ENCODE results near the gene SPRR1B.
"Not testable (repeated sequence)": the region's sequence is repeated elsewhere in the genome, so short reads cannot be mapped to it uniquely, and the experiment has no call there.

The SPRR1B gene, protein sequence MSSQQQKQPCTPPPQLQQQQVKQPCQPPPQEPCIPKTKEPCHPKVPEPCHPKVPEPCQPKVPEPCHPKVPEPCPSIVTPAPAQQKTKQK

DNA sequence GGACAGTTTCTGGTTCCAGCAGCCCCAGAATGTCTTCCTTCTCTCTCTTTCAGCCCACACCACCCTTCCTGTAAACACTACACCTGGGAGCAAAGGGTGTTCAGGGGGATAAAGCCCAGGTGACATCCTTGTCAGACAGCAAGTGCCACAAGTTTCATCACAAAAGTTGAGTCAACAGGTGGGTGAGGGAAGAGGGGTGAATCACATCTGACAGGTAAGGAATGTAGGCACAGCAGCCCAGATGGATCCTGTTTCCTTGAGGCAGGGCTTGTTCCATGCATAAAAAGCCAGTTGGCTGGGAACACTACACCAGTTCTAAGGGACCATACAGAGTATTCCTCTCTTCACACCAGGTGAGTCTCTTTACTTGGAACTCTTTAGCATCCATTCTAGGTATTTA is at the start of gene SPRR1B:
Gene SPRR1B (plus strand): TSS at position 309 of the 400 bp plus-strand sequence. CDS start 1,143 bp downstream, outside the sequence.
- no peak for DNase-seq

DNA sequence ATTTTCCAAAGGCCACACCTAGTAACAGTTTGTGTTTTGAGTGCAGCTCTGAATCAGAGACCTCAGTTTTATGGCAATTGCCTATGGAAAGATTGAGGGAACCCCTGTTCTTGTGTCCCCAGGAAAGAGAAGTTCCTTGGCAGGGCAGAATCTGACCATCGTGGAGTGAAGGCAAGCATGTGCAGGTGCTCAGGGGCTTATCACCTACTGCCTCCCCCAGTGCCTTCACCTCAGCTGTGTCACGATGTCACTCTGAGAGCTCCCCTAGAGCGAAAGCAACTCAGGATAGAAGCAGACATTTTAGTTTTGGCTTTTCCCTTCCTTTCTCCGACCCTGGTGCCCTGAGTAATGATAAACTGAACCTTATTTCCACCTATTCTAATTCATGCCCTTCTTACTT is 48.9 kb upstream of the SPRR1B start:
- DNase-seq, result no peak

DNA sequence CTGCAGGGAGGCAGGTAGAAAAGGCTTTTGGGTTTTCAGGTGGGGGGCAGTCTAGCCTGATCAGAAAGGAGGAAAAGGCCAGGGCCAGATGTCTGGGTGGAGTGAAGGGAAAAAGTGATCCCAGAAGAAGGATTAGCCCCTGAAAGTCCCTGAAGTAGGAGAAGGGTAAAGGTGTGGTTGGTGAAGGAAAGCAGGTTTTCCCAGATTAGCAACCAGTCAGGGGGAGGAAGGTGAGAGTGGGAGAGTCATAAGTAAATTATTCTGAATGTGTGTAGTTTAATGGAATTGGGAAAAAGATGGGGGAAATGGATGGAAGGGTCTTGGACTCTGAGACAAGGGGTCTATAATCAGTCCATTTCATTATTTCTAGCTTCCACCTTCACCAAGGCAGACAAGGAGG is 47.8 kb upstream of the SPRR1B start:
- no peak for DNase-seq

DNA sequence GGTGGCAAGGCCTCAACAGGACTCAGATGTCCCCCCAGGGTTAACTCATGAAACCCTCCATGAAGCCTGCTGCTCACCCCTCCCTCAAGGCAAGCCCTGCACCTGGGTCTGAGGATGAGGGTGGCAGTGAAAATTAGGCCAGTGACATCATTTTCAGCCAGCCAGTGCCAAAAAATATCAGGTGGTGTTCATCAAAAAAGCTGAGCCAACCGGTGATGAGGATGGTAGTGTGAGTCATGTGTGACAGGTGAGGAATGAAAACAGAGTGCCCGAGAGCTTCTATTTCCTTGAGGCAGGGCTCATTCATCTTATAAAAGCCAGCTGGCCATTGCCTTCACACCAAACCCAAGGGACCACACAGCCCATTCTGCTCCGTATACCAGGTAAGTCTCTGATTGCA is 47.3 kb upstream of the SPRR1B start, which contains the start of gene SPRR1A:
Gene SPRR1A (plus strand): TSS at position 339 of the 400 bp plus-strand sequence. CDS start 1,150 bp downstream, outside the sequence.
- DNase-seq, result no peak

DNA sequence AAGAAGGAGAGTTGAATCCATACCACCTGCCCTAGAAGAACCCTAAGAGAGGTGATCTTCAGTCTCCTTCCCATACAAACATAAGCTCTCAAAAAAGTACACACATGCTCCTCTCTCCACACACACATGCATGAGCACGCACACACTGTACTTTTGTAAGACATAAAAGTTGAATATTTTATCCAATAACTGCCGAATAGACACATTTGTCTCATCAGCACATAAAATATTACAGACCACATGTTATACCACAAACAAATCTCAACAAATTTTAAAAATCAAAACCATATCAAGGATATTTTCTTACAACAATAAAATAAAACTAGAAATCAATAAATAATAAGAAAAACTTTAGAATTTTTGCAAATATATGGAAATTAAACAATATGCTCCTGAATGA is 44.4 kb upstream of the SPRR1B start:
- DNase-seq, result no peak

DNA sequence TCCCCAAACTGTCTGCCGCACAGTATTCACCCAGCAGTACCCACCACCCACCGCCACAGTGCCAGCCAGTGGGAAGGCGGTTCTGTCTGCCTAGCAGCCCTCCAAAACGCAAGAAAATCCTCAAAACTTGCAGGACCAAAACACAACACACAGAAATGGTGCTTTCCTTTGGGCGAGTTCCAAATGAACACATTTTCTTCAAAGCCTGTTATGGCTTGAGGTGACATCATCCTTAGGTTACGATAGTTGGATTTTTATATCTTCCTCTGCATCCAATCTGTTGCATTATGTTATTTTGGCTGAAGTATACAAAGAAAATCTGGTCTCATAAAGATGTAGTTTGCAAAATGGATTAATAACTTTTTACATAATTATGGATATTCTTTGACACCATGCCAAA is 37.8 kb upstream of the SPRR1B start:
- DNase-seq, result no peak

DNA sequence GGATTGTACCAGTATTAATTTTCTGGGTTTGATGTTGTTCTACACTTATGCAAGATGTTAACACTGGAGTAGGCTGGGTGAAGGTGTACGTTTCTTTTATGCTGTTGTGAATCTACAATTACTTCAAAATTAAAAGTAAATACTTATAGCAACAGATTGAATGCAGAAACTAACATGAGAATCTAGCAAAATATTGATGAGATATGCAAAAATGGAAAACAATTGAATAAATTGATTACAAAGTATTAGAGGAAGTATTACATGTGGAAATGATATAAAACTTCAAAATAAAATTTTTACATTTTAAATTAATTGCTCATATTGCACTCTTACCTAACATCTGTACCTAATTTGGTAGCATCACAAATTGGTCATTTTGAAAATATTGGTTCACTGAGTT is 35.2 kb upstream of the SPRR1B start:
- no peak for DNase-seq

DNA sequence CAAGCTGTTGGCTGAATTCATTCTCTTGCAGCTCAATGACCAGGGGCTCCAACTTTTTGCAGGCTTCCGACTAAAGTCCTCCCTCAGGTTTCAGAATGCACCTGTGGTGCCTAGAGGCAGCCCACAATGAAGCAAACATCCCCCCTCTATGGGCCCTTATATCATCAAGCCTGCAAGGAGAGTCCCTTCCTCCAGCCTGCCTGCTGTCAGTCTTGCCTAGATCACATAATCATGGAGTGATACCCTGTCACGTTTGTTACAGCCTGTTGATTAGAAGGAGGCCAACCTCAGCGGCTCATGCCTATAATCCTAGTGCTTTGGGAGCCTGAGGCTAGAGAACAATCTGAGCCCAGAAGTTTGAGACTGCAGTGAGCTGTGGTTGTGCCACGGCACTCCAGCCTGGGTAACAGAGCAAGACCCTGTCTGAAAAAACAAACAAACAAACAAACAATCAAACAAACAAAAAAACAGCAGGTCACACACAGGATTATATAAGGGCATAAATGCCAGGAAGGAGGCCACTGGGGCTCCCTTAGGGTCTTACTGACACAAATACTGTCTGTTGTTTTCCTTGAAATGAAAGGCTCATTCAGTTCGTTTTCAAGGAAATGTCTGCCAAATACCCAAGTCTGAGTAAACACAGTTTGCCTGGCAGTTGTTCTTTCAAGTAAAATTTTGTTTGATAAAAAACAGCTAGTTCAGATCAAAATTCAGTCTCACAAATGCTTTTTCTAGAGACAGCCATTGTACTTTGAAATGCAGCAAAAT is 34.2 kb upstream of the SPRR1B start:
- DNase-seq, result no peak

DNA sequence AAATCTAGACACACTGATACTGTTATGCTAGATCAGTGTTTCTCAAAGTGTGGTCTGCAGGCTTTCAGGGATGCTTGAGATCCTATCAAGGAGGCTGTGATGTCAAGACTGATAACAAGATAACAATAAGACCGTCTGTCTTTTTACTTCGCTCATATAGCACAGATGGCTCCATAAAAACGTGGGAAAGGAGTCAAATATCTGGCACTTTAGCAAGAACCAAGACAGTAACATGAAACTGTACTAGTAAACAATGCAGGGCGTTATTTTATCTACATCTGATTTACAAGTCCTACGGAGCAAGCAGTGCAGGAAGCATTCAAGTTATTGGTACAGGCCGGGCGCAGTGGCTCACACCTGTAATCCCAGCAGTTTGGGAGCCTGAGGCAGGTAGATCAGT is 33.1 kb upstream of the SPRR1B start:
- DNase-seq, result no peak

DNA sequence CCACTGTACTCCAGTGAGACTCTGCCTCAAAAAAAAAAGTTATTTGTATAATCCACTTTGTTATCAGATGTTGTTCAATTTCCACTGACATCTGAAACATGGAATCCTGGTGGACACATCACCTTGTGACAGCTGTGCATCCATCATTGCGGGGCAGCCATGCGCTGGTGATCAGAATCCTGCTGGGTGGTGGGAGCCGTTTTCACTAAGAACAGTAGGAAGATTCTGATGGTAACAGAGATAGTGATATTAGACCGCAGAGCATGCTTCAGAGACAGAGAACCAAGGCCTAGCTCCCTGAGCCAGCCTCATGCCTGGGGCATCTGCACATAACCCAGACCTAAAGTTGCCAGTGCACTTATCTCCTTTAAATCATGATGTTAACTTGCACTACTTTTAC is 32.5 kb upstream of the SPRR1B start:
- DNase-seq, result no peak

DNA sequence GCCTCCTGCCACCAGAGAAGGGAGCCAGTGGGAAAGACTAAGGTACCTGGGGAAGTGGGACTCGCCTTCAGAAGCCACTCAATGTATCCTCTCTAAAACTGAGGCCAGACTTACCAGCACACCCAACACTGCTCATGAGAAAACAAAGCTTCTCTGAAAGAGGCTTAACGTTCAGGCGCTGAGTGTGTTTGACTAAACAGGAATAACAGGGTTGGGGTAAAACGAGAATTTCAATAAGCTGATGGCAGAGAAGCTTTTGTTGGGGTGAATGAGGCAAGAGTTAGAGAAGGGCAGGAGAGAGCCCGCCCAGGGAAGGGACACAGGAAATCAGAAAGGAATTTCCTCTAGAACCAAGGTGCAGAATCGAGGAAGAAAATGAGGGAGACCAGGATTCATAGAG is 31.2 kb upstream of the SPRR1B start:
- DNase-seq, result no peak

DNA sequence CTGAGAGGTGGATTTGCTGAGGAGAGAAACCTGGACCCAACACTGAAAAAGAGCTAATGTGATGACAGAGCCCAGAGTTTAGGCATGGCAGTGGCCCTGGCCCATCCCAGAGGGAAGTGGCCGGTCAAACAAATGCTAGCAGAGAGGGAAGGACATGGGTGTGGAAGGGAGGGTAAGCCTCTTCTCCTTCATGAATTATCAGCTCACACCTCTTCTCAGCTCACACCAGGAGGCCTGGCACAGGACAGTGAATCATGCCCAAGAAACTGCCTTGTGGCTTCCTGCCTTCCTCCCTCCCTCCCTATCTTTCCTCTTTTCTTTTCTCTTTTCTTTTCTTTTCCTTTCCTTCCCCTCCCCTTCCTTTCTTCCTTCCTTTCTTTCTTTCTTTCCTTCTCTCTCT is 30.7 kb upstream of the SPRR1B start:
- no peak for DNase-seq

DNA sequence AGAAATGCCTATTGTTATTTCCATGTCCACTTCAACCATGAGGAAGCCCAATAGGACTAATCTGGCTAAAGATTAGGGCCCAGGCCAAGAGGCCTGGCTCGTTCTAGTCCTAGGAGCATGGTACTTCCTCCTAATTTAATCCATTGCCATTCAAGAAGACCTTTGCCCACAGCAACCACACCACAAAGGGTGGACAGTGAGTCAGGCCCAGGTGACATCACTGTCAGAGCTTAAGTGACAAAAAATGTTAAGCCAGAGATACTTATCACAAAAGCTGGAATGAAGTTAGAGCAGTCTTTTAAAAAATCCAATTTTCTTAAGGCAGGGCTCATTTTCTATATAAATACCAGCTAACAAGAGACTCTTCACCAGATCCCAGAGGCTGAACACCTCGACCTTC is 29.6 kb upstream of the SPRR1B start, which contains the start of gene SPRR3:
Gene SPRR3 (plus strand): TSS at position 368 of the 400 bp plus-strand sequence. CDS start 1,272 bp downstream, outside the sequence.
- no peak for DNase-seq

DNA sequence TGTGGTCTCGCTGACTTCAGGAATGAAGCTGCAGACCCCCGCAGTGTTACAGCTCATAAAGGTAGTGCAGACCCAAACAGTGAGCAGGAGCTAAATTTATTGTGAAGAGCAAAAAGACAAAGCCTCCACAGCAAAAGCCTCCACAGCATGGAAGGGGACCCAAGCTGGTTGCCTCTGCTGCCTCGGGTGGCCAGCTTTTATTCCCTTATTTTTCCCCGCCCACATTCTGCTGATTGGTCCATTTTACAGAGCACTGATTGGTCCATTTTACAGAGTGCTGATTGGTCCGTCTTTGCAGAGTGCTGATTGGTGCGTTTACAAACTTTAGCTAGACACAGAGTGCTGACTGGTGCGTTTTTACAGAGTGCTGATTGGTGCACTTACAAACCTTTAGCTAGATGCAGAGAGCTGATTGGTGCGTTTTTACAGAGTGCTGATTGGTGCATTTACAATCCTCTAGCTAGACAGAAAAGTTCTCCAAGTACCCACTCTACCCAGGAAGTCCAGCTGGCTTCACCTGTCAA is 19.7 kb upstream of the SPRR1B start:
- not testable (repeated sequence) for DNase-seq

DNA sequence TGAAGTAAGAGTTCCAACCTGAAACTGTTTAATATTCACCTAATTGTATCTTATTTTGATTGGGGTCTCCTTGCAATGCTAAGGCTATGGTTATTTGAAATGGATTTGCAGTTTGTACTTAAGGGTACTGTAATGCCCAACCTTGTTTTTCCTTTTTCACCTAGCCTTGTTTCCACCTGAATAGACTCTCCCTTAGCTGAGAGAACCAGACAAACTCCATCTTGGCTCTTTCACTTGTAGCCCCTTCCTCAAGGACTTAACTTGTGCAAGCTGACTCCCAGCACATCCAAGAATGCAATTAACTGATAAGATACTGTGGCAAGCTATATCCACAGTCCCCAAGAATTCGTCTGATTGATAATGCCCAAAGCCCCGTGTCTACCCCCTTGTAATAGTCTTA is 9.2 kb upstream of the SPRR1B start:
- DNase-seq, result not testable (repeated sequence)

DNA sequence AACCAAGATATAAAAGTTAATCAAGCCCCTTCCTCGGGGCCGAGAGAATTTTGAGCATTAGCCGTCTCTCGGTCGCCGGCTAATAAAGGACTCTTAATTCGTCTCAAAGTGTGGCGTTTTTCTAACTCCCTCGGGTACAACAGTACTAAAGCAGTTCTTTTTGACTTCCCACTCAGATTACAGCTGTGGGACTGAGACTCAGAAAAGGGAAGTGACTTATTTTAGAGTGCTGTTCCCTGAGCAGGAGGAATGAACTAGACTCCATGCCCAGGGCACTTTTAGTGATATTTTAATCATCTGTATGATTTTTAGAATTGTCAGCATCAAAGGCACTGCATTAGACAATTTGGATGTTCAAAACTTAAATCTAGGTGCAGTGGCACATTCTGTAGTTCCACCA is 8.7 kb upstream of the SPRR1B start:
- not testable (repeated sequence) for DNase-seq

DNA sequence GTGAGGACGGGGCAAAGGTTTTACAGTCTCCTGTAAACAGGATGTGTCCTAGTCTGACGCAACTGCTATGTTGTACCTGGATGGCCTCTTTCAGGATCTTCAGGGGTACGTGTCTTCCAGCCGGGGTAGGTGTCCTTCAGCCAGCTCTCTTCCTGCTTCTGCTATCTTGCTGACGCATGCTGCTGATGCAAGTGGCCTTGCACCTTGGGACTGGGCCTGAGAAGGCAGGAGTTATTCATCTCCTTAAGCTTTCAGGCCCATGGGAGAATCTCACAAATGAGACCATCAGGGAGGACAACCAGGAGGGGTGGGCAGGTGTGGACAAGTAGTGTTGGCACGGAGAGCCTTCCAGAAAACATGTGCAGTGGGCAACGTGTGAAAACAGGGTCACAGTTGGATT is 7.9 kb upstream of the SPRR1B start:
- DNase-seq, result no peak

DNA sequence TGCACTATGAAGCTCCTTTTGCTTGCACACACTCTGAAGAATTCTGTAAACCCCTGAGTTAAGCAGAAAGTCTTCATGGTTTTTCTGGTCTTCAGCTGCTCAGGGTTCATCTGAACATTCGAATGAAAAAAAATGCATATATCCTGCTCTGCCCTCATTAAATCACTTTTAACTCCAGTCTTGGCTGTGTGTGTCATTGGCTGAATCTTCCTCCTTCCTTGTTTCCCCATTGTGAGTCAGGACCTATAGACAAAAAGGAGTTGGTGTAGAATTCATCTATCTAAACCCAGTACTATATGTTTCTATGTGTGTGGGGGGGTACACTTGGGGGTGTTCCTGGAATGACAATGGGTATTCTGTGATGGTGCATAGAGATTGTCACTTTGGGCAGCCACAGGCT is 6.6 kb upstream of the SPRR1B start:
- no peak for DNase-seq

DNA sequence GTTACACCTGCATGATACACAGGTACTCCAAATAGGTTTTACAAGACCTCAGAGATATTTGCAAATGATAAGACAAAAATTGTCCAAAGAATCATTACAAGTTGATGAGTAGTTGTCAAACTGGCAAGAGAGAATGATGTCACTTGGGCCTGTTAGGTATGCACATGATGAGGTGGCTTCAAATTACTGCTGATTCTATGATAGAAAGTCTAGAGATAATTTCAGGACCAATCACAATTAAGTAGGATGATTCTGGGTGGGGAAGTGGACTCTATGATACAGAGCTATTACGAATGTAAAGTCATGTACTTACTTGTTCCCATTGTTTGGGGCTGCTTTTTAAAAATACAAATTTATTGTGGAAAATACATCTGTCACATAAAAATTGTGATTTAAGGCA is 5.2 kb upstream of the SPRR1B start:
- no peak for DNase-seq

DNA sequence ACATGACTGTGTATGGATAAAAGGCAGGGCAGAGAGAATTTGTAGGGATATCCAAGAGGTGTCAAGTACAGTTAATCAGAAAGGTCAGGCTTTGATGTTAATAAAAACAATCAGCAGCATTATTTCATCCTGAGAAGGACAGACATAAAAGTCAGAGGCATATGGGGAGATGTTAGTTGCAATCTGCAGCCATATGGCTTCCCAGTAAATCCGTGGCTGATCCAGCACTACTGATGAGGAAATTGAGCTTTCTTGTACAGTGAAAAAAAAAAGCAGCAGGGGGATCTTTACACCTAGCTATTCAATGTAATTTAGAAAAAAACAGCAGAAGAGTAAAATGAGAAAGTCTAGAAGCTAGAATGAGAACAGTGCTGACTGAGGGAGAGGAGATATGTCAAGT is 2.2 kb upstream of the SPRR1B start:
- DNase-seq, result no peak

DNA sequence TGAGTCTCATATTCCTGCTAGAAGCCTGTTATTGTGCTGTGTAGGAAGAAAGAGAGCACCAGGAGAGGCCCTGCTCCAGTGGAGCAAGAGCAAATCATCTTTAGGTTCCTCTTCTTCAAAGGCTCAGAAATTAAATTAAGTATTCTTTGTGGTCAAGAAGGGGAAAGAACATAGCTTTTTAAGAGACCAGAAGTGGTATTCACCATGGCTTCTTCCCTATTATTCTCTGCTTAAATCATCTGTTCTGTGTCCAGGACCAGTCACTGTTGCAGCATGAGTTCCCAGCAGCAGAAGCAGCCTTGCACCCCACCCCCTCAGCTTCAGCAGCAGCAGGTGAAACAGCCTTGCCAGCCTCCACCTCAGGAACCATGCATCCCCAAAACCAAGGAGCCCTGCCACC is 1.1 kb downstream of the SPRR1B start:
- DNase-seq, result no peak

DNA sequence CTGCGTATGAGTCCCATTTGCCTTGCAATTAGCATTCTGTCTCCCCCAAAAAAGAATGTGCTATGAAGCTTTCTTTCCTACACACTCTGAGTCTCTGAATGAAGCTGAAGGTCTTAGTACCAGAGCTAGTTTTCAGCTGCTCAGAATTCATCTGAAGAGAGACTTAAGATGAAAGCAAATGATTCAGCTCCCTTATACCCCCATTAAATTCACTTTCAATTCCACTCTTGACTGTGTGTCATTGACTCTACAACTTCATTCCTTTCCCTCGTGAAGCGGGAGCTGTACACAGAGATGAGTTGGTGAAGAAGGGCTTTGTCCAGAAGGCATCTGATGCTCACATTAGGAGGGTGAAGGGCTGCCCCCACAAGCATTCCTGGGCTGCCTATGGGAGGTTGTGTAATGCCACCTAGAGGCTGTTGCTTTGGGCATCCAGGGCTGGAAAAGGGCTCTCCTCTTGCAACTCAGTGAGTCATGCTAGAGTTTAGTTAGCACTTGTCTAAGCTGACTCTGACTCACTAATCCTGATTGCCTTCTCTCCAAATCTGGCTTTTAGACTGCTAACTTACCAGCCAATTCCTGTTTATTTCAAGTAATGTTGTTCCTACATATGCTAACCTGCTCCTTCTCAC is 1.8 kb downstream of the SPRR1B start:
- DNase-seq, result no peak

DNA sequence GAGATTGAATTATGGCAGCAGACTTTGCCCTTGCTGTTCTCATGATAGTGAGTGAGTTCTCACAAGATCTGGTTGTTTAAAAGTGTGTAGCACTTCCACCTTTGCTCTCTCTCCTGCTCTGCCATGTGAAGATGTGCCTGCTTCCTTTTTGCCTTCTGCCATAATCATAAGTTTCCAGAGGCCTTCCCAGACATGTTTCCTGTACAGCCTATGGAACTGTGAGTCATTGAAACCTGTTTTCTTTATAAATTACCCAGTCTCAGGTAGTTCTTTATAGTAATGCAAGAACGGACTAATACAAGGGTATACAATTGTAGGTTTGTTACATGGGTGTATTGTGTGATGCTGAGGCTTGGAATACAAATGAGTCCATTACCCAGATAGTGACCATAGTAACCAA is 4.2 kb downstream of the SPRR1B start:
- DNase-seq, result no peak

Data from GDM1 (cell line).